GM21528 (cell line): ENCODE data around the gene SORCS3.

Experiments
- ATAC-seq: cut with Tn5 transposase; IDR thresholded peaks from one replicate; pipeline ENCODE4 v1.9.1; 2021; ENCODE audit warnings: mild to moderate bottlenecking, moderate library complexity; ENCODE audit not compliant: unreplicated experiment, low FRiP score

The SORCS3 gene

GRCh38 chr10:105148921-105149320 is 507.8 kb downstream of the SORCS3 start:
- ATAC-seq: no peak

- no peak for ATAC-seq
These were observed 508.3 kb downstream of the SORCS3 start for GRCh38 chr10:105149371-105149891.

- no peak for ATAC-seq
These were observed 509.3 kb downstream of the SORCS3 start for GRCh38 chr10:105150259-105150880.

- ATAC-seq: no peak
These were observed 513.6 kb downstream of the SORCS3 start for GRCh38 chr10:105154736-105155135.

GRCh38 chr10:105159268-105159667 is 518.2 kb downstream of the SORCS3 start:
- ATAC-seq: no peak

GRCh38 chr10:105161149-105161548 is 520.1 kb downstream of the SORCS3 start:
- no peak for ATAC-seq

GRCh38 chr10:105161767-105162166 is 520.7 kb downstream of the SORCS3 start:
- no peak for ATAC-seq

GRCh38 chr10:105170521-105170920 is 529.4 kb downstream of the SORCS3 start:
- ATAC-seq: no peak

- no peak for ATAC-seq
These were observed 530.9 kb downstream of the SORCS3 start for GRCh38 chr10:105171945-105172344.

- ATAC-seq: no peak
These were observed 540.5 kb downstream of the SORCS3 start for GRCh38 chr10:105181626-105182025.

- ATAC-seq: no peak
These were observed 542.4 kb downstream of the SORCS3 start for GRCh38 chr10:105183536-105183935.

GRCh38 chr10:105185161-105185560 is 544.1 kb downstream of the SORCS3 start:
- no peak for ATAC-seq

GRCh38 chr10:105187243-105187642 is 546.2 kb downstream of the SORCS3 start:
- ATAC-seq: no peak

- no peak for ATAC-seq
These were observed 547.8 kb downstream of the SORCS3 start for GRCh38 chr10:105188737-105189462.

- ATAC-seq: no peak
These were observed 548.3 kb downstream of the SORCS3 start for GRCh38 chr10:105189463-105189800.

- ATAC-seq: no peak
These were observed 551.1 kb downstream of the SORCS3 start for GRCh38 chr10:105192146-105192545.

GRCh38 chr10:105192861-105193260 is 551.8 kb downstream of the SORCS3 start:
- no peak for ATAC-seq

GRCh38 chr10:105195831-105196230 is 554.7 kb downstream of the SORCS3 start:
- no peak for ATAC-seq

- no peak for ATAC-seq
These were observed 556.7 kb downstream of the SORCS3 start for GRCh38 chr10:105197598-105198364.

GRCh38 chr10:105206616-105207015 is 565.5 kb downstream of the SORCS3 start:
- no peak for ATAC-seq

GRCh38 chr10:105207476-105207995 is 566.4 kb downstream of the SORCS3 start:
- ATAC-seq: no peak
